Natural killer cell (primary cell): ENCODE data around the gene SBK1. TPM values are rescaled to one million over a fixed set of nuclear protein-coding genes. Genes with fewer than 3 reads are reported as not detected.
A peak's percentile ranks its signal among the peaks of the same experiment; 100 is the strongest.

Source experiments
- ATAC-seq, 3 donors: fragments of 150-1000 bp in 2 of 3; fragments of 200-7000 bp in 1 of 3; cut with Tn5 transposase; 1 replicate in 1 of 3; 2 replicates in 2 of 3; pipeline ENCODE4 v1.10.0; 2021; ENCODE audit warnings: mild to moderate bottlenecking in 2 of 3, moderate library complexity in 2 of 3
- DNase-seq, 2 donors: peaks; one replicate each; pipeline versions ENCODE4 v3.0.0 to v3.0.0-alpha.2; 2013 to 2021; ENCODE audit warnings: mixed read lengths in 1 of 2
- H3K27ac ChIP-seq: one replicate; pipeline ENCODE4 v1.5.1; 2013; ENCODE audit warnings: mild to moderate bottlenecking, low read length
- H3K27me3 ChIP-seq: one replicate; pipeline ENCODE4 v1.6.1; 2013; ENCODE audit warnings: low read length; ENCODE audit not compliant: control insufficient read depth, insufficient read depth
- H3K36me3 ChIP-seq: one replicate; pipeline ENCODE4 v1.6.1; 2013; ENCODE audit warnings: low read length; ENCODE audit not compliant: control insufficient read depth, insufficient read depth
- H3K4me1 ChIP-seq: one replicate; pipeline ENCODE4 v1.6.1; 2013; ENCODE audit warnings: low read length; ENCODE audit not compliant: control insufficient read depth, insufficient read depth
- H3K4me3 ChIP-seq: one replicate; pipeline ENCODE4 v1.5.1; 2013; ENCODE audit warnings: low read length
- H3K9me3 ChIP-seq: one replicate; pipeline ENCODE4 v1.6.1; 2013; ENCODE audit warnings: low read length; ENCODE audit not compliant: control insufficient read depth, insufficient read depth
- H3K27ac Mint-ChIP-seq, 2 donors: one replicate each; pipeline ENCODE4 v1.8.0; 2022; ENCODE audit warnings: mild to moderate bottlenecking in 2 of 2, mixed read lengths in 2 of 2, moderate library complexity in 1 of 2
- H3K27me3 Mint-ChIP-seq, 2 donors: one replicate each; pipeline ENCODE4 v1.8.0; 2022; ENCODE audit warnings: low read depth in 2 of 2, mixed read lengths in 2 of 2
- H3K36me3 Mint-ChIP-seq: one replicate; pipeline ENCODE4 v1.8.0; 2022; ENCODE audit warnings: mixed read lengths
- H3K4me1 Mint-ChIP-seq, 2 donors: one replicate each; pipeline ENCODE4 v1.8.0; 2022; ENCODE audit warnings: mixed read lengths in 2 of 2
- H3K4me3 Mint-ChIP-seq: one replicate; pipeline ENCODE4 v1.8.0; 2022; ENCODE audit warnings: mild to moderate bottlenecking, moderate library complexity, mixed read lengths
- H3K9me3 Mint-ChIP-seq, 2 donors: one replicate each; pipeline ENCODE4 v1.8.0; 2022; ENCODE audit warnings: mixed read lengths in 2 of 2
- WGBS: methylation state at CpG from one replicate; pipeline ENCODE4 v1.1.7; 2013; ENCODE audit warnings: missing lambda C conversion rate; ENCODE audit not compliant: insufficient coverage; 5-methylcytosine and 5-hydroxymethylcytosine counted together
- intact Hi-C: fragments of 100-400 bp; cut with micrococcal nuclease; formaldehyde crosslinking; loops from one replicate; pipeline ENCODE4 v1.14.2; 2022
- total RNA-seq, 4 donors: library from RNA; stranded (reverse); fragments of 120-200 nt in 1 of 4; gene quantifications; one replicate each; pipeline versions ENCODE4 v1.2.3 to v1.2.4, GENCODE V29; 2013 to 2022
- TF ChIP-seq, protein P1 (sequence below): fragments of 200-600 bp; IDR thresholded peaks from one replicate; pipeline ENCODE4 v1.8.0; 2022; ENCODE audit warnings: antibody characterized with exemption

Gene SBK1
- total RNA-seq, 3 donors from 2014 or later (not counting 1 experiment from before 2014, with no cell fraction given), result 59.3 to 60.9 (median 59.8) TPM

DNA sequence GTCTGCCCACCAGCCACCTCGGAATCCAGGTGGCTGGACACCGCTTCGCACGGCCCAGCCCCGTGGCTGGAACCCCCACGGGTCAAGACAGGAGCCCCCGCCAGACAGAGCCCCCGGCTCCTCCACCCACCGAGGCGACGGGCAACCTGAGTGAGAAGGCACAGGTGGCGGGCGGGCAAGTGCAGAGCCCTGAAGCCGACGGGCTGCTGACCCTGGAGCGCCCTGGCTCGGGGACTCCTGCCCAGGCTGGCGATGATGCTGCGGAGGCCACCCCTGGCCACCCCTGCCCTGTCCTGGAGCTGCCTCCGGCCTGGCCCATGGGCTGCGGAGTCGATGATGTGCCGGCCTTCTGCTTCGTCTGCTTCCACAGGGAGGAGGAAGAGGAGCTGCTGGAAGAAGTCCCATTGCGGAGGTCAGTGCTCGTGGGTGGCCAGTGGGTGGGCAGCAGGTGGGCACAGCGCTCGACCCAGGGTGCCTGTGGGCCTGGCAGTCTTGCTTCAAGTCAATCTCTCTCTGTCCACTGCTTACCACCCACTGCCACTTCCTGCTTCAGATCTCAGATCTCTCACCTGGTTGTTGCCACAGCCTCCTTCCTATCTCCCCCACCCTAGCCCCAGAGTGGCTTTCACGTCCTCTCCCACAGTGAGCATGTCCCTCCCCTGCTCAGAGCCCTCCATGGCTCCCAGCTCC is 33.1 kb upstream of the SBK1 start:
- ATAC-seq, result peak in 1 of 3 donors; percentile 69
- intact Hi-C loops, result no loop called here

DNA sequence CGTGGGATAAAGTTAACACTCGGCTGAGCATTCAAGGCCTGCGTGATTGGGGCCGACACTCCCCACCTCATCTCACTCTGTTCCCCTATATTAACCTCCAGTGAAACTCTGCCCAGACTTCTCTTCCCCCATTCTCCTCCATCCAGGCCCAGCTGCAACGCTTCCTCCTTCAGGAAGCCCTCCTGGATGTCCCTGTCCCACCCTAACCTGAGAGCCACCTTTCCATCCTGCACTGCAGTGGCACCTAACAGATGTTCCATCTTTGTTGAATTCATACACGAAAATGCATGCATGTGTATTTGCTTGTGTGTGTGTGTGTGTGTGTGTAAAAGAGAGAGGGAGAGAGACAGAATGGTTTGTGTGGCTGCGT is 32.6 kb upstream of the SBK1 start:
- Histone ChIP-seq H3K27ac (no peak overlapping the region), H3K36me3 (no peaks in the 10 kb centered on the region), H3K4me1 (peaks cover 41% of the 10 kb centered on the region), H3K4me3 (no peak overlapping the region), H3K9me3 (no peaks in the 10 kb centered on the region), H3K27me3 (peaks cover 5% of the 10 kb centered on the region)
- H3K27me3 Mint-ChIP-seq, result peaks cover 12 to 19% of the 10 kb centered on the region in 2 donors
- H3K9me3 Mint-ChIP-seq, result no peaks in the 10 kb centered on the region
- WGBS, result 78% methylated on average over 7 of the region's 7 CpGs
- peak overlapping the region; percentile 13 for H3K4me3 Mint-ChIP-seq
- H3K27ac Mint-ChIP-seq, result peak overlapping the region in 1 of 2 donors; percentile 66
- intact Hi-C loops, result no loop called here
- H3K36me3 Mint-ChIP-seq, result no peaks in the 10 kb centered on the region
- DNase-seq, result no peak
- TF ChIP-seq, protein P1, sequence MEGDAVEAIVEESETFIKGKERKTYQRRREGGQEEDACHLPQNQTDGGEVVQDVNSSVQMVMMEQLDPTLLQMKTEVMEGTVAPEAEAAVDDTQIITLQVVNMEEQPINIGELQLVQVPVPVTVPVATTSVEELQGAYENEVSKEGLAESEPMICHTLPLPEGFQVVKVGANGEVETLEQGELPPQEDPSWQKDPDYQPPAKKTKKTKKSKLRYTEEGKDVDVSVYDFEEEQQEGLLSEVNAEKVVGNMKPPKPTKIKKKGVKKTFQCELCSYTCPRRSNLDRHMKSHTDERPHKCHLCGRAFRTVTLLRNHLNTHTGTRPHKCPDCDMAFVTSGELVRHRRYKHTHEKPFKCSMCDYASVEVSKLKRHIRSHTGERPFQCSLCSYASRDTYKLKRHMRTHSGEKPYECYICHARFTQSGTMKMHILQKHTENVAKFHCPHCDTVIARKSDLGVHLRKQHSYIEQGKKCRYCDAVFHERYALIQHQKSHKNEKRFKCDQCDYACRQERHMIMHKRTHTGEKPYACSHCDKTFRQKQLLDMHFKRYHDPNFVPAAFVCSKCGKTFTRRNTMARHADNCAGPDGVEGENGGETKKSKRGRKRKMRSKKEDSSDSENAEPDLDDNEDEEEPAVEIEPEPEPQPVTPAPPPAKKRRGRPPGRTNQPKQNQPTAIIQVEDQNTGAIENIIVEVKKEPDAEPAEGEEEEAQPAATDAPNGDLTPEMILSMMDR, result no peak
- H3K4me1 Mint-ChIP-seq, result peaks cover 8 to 10% of the 10 kb centered on the region in 2 donors
- ATAC-seq, result no peak

More for the DNA sequence above, 33.1 kb upstream of the SBK1 start:
- DNase-seq, result peak in 1 of 2 donors; percentile 32
- WGBS, result 75% methylated on average over 29 of the region's 29 CpGs
- TF ChIP-seq, protein P1, result no peak
- Histone ChIP-seq H3K27ac (no peak overlapping the region), H3K9me3 (no peaks in the 10 kb centered on the region), H3K4me1 (peaks cover 41% of the 10 kb centered on the region), H3K4me3 (no peak overlapping the region), H3K36me3 (no peaks in the 10 kb centered on the region), H3K27me3 (peaks cover 5% of the 10 kb centered on the region)
- H3K9me3 Mint-ChIP-seq, result no peaks in the 10 kb centered on the region
- H3K27me3 Mint-ChIP-seq, result peaks cover 8 to 14% of the 10 kb centered on the region in 2 donors
- H3K36me3 Mint-ChIP-seq, result no peaks in the 10 kb centered on the region
- H3K4me3 Mint-ChIP-seq, result peak overlapping the region; percentile 13
- H3K4me1 Mint-ChIP-seq, result peaks cover 8 to 10% of the 10 kb centered on the region in 2 donors
- H3K27ac Mint-ChIP-seq, result peak overlapping the region in 1 of 2 donors; percentile 66

DNA sequence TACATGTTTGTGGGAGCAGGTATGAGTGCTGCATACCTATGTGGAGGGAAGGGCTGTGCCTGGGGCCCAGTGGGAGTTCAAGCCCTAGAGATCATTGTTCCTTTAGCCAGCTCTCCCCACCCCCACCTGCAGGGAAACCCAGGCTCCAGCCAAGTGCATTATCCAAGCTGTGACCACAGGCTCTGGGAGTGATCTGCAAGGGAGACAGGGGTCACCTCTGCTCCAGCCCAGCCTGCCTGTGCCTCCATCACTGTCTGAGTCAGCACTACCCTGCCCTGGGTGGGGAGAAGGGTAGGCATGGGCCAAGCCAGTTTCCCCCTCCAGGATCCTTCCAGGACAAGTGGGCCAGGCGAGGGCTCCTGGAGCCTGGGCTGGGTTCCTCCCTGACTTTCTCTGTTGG is 32.1 kb upstream of the SBK1 start:
- 93% methylated on average over 1 of the region's 1 CpG for WGBS
- ATAC-seq, result no peak
- no peak overlapping the region for H3K27ac Mint-ChIP-seq

More for the DNA sequence above, 32.1 kb upstream of the SBK1 start:
- Mint-ChIP-seq H3K4me3 (no peak overlapping the region), H3K36me3 (no peaks in the 10 kb centered on the region), H3K4me1 (peaks cover 8 to 10% of the 10 kb centered on the region in 2 donors), H3K27me3 (peaks cover 12 to 20% of the 10 kb centered on the region in 2 donors), H3K9me3 (no peaks in the 10 kb centered on the region)
- Histone ChIP-seq H3K9me3 (no peaks in the 10 kb centered on the region), H3K4me3 (no peak overlapping the region), H3K27ac (no peak overlapping the region), H3K36me3 (no peaks in the 10 kb centered on the region), H3K4me1 (peaks cover 41% of the 10 kb centered on the region), H3K27me3 (peaks cover 5% of the 10 kb centered on the region)
- DNase-seq, result no peak
- intact Hi-C loops, result no loop called here
- TF ChIP-seq, protein P1, result no peak
